DOHH2 (cell line): ENCODE results near the gene MYO1D.

Source experiments
- H3F3A ChIP-seq: fragments of 200-600 bp; sonication (generic), shearing (Covaris generic); 2 replicates; pipeline ENCODE4 v1.6.0; 2016; ENCODE audit warnings: antibody characterized with exemption, mild to moderate bottlenecking; ENCODE audit not compliant: control insufficient read depth, insufficient read depth
- H3K27ac ChIP-seq: fragments of 200-600 bp; sonication (generic); 2 replicates; pipeline ENCODE4 v1.5.1; 2014; ENCODE audit warnings: low read depth, mild to moderate bottlenecking, low read length, moderate library complexity
- H3K27me3 ChIP-seq: fragments of 200-600 bp; sonication (generic); 2 replicates; pipeline ENCODE4 v1.6.1; 2014; ENCODE audit warnings: mild to moderate bottlenecking, low read length, mixed read lengths; ENCODE audit not compliant: control insufficient read depth
- H3K36me3 ChIP-seq: fragments of 200-600 bp; sonication (generic); 2 replicates; pipeline ENCODE4 v1.6.1; 2014; ENCODE audit warnings: mild to moderate bottlenecking, low read length, moderate library complexity, mixed read lengths; ENCODE audit not compliant: control insufficient read depth
- H3K4me1 ChIP-seq: fragments of 200-600 bp; sonication (generic); 2 replicates; pipeline ENCODE4 v1.6.1; 2014; ENCODE audit warnings: mild to moderate bottlenecking, low read length, mixed read lengths; ENCODE audit not compliant: control insufficient read depth
- H3K4me2 ChIP-seq: fragments of 200-600 bp; sonication (generic); 2 replicates; pipeline ENCODE4 v1.6.0; 2014; ENCODE audit warnings: mild to moderate bottlenecking, low read length, moderate library complexity
- H3K4me3 ChIP-seq: fragments of 200-600 bp; sonication (generic); 2 replicates; pipeline ENCODE4 v1.5.1; 2014; ENCODE audit warnings: mild to moderate bottlenecking, low read length, mixed read lengths
- H3K79me2 ChIP-seq: fragments of 200-600 bp; sonication (generic); 2 replicates; pipeline ENCODE4 v1.6.1; 2014; ENCODE audit warnings: mild to moderate bottlenecking, low read length, mixed read lengths; ENCODE audit not compliant: control insufficient read depth
- H3K9me2 ChIP-seq: fragments of 200-600 bp; sonication (generic); replicated peaks from 2 replicates; pipeline ENCODE4 v1.6.1; 2014; ENCODE audit warnings: mild to moderate bottlenecking, low read length, mixed read lengths; ENCODE audit not compliant: control insufficient read depth
- H3K9me3 ChIP-seq: fragments of 200-600 bp; sonication (generic); 2 replicates; pipeline ENCODE4 v1.6.1; 2014; ENCODE audit warnings: antibody characterized with exemption, low read length, mixed read lengths; ENCODE audit not compliant: control insufficient read depth, insufficient read depth
- H4K20me1 ChIP-seq: fragments of 200-600 bp; sonication (generic); 2 replicates; pipeline ENCODE4 v1.6.0; 2014; ENCODE audit warnings: low read depth, mild to moderate bottlenecking, antibody characterized with exemption, low read length, moderate library complexity; ENCODE audit not compliant: control insufficient read depth, insufficient read depth
- CTCF ChIP-seq: fragments of 200-600 bp; sonication (generic); IDR thresholded peaks from one replicate; pipeline ENCODE4 v1.5.1; 2014; ENCODE audit warnings: antibody characterized with exemption, mild to moderate bottlenecking, low read depth, low read length; ENCODE audit not compliant: poor library complexity, severe bottlenecking
- EZH2phosphoT487 ChIP-seq: fragments of 200-600 bp; sonication (generic); IDR thresholded peaks from 2 replicates; pipeline ENCODE4 v1.6.1; 2017; ENCODE audit warnings: borderline replicate concordance, mild to moderate bottlenecking, antibody characterized with exemption, low read length, moderate library complexity, mixed read lengths

The MYO1D gene

GRCh38 chr17:32846143-32846542 is 30.8 kb downstream of the MYO1D start:
- H3K4me1 ChIP-seq, result no peaks in the 10 kb centered on the region
- H3K9me2 ChIP-seq, result no peaks in the 10 kb centered on the region
- TF ChIP-seq CTCF, result no peak
- no peak for TF ChIP-seq EZH2phosphoT487
- H3K4me2 ChIP-seq, result no peak overlapping the region
- no peaks in the 10 kb centered on the region for H3K36me3 ChIP-seq
- no peaks in the 10 kb centered on the region for H3K9me3 ChIP-seq
- no peaks in the 10 kb centered on the region for H3F3A ChIP-seq
- H3K79me2 ChIP-seq, result no peaks in the 10 kb centered on the region
- no peak overlapping the region for H3K27ac ChIP-seq
- no peaks in the 10 kb centered on the region for H4K20me1 ChIP-seq
- peaks cover 3% of the 10 kb centered on the region; the same call in 1 of the 2 replicates for H3K27me3 ChIP-seq
- H3K4me3 ChIP-seq, result no peak overlapping the region

GRCh38 chr17:32840241-32840640 is 36.7 kb downstream of the MYO1D start:
- no peaks in the 10 kb centered on the region for H3K9me2 ChIP-seq
- H3K4me1 ChIP-seq, result 0 out of 2 replicates have a peak, but pooled peaks cover 2% of the 10 kb centered on the region
- H3K9me3 ChIP-seq, result no peaks in the 10 kb centered on the region
- H3K79me2 ChIP-seq, result no peaks in the 10 kb centered on the region
- no peak overlapping the region for H3K4me3 ChIP-seq
- H3K4me2 ChIP-seq, result no peak overlapping the region
- H3F3A ChIP-seq, result no peaks in the 10 kb centered on the region
- H3K36me3 ChIP-seq, result no peaks in the 10 kb centered on the region
- no peak overlapping the region for H3K27ac ChIP-seq
- 0 out of 2 replicates have a peak, but pooled peaks cover 7% of the 10 kb centered on the region for H3K27me3 ChIP-seq
- TF ChIP-seq EZH2phosphoT487 (no peak), CTCF (no peak)
- H4K20me1 ChIP-seq, result no peaks in the 10 kb centered on the region

- no peaks in the 10 kb centered on the region for H3K79me2 ChIP-seq
- no peaks in the 10 kb centered on the region for H3F3A ChIP-seq
- H3K36me3 ChIP-seq, result no peaks in the 10 kb centered on the region
- H3K27ac ChIP-seq, result no peak overlapping the region
- H4K20me1 ChIP-seq, result no peaks in the 10 kb centered on the region
- H3K4me3 ChIP-seq, result no peak overlapping the region
- H3K9me3 ChIP-seq, result no peaks in the 10 kb centered on the region
- H3K9me2 ChIP-seq, result no peaks in the 10 kb centered on the region
- no peak overlapping the region for H3K4me2 ChIP-seq
- H3K4me1 ChIP-seq, result 0 out of 2 replicates have a peak, but pooled peaks cover 4% of the 10 kb centered on the region
- peaks cover 16% of the 10 kb centered on the region for H3K27me3 ChIP-seq
- TF ChIP-seq CTCF (no peak), EZH2phosphoT487 (no peak)
Measured at GRCh38 chr17:32836527-32836926, 40.4 kb downstream of the MYO1D start.

GRCh38 chr17:32835291-32835761 is 41.6 kb downstream of the MYO1D start:
- no peaks in the 10 kb centered on the region for H3K9me3 ChIP-seq
- no peak overlapping the region for H3K4me2 ChIP-seq
- H3K79me2 ChIP-seq, result no peaks in the 10 kb centered on the region
- H3F3A ChIP-seq, result no peaks in the 10 kb centered on the region
- TF ChIP-seq EZH2phosphoT487 (no peak), CTCF (no peak)
- 0 out of 2 replicates have a peak, but pooled peaks cover 4% of the 10 kb centered on the region for H3K4me1 ChIP-seq
- H3K36me3 ChIP-seq, result no peaks in the 10 kb centered on the region
- H3K4me3 ChIP-seq, result no peak overlapping the region
- H3K27ac ChIP-seq, result no peak overlapping the region
- H4K20me1 ChIP-seq, result no peaks in the 10 kb centered on the region
- peaks cover 26% of the 10 kb centered on the region for H3K27me3 ChIP-seq
- H3K9me2 ChIP-seq, result no peaks in the 10 kb centered on the region
